GM18519 (cell line): ENCODE data around the gene PADI1.
"Not testable (repeated sequence)": the region's sequence is repeated elsewhere in the genome, so short reads cannot be mapped to it uniquely, and the experiment has no call there.

Experiments
- ATAC-seq: cut with Tn5 transposase; IDR thresholded peaks from one replicate; pipeline ENCODE4 v1.9.1; 2021; ENCODE audit warnings: mild to moderate bottlenecking, moderate library complexity; ENCODE audit not compliant: unreplicated experiment, low FRiP score

PADI1 gene

DNA sequence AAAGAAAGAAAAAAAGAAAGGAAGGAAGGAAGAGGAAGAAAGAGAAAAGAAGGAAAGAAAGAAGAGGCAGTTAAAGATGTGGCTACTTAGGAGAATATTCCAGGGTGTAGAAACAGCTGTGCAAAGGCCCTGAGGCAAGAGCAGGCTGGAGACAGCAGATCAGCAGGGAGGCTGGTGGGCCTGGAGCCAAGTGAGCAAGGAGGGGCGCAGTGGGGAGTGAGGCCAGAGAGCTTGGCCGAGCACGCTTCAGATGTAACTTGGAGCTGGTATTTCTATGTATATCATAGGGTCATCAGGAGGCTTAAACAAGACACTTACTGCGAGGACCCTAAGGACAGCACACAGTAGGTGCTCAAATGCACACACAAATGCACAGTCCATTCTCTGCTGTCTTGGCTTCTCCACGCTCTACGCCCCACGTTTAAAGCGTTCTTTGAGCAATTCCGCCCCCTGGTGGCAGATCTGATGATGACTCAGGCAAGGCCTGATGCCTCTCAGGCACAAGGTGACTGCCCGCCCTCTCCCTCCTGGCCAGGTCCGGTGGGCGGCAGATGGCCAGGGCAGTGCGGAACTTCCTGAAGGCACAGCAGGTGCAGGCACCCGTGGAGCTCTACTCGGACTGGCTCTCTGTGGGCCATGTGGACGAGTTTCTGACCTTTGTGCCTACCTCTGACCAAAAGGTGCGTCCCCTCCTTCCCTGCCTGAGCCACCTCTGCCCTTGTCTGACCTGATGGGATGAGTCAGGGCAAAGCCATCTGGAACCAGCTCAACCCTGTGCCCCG is 32.0 kb downstream of the PADI1 start:
- ATAC-seq: no peak

DNA sequence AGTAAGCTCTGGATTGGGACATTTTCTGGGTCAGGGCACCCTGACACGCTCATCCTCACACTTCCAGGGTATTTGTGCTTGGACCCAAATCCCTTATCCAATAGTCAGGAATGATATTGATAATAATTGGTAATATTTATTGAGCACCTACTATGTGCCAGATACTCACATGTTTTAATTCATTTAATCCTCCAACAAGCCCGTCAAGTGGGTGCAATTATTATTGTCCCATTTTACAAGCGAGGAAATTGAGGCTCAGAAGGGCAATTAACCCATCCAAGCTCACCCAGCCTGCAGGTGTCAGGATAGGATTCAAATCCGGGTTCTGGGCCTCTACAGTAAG is 32.6 kb downstream of the PADI1 start:
- ATAC-seq: no peak

DNA sequence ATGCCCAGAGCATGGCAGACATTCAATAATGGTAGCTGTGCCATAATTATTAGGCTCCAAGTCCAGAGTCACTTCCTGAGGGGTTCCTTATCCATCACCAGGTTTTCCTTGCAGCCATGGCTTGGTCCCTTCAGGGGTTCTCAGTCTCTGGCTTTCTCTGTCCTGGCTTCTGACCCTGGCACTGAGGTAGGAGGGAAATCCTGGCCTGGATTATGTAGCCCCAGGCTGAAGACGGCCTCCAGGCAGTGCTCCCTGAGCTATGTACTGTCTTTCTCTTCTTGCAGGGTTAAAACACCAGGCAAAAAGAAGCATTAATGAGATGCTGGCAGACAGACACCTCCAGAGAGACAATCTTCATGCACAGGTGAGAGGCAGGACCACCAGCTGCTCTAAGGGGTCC is 34.5 kb downstream of the PADI1 start:
- no peak for ATAC-seq

DNA sequence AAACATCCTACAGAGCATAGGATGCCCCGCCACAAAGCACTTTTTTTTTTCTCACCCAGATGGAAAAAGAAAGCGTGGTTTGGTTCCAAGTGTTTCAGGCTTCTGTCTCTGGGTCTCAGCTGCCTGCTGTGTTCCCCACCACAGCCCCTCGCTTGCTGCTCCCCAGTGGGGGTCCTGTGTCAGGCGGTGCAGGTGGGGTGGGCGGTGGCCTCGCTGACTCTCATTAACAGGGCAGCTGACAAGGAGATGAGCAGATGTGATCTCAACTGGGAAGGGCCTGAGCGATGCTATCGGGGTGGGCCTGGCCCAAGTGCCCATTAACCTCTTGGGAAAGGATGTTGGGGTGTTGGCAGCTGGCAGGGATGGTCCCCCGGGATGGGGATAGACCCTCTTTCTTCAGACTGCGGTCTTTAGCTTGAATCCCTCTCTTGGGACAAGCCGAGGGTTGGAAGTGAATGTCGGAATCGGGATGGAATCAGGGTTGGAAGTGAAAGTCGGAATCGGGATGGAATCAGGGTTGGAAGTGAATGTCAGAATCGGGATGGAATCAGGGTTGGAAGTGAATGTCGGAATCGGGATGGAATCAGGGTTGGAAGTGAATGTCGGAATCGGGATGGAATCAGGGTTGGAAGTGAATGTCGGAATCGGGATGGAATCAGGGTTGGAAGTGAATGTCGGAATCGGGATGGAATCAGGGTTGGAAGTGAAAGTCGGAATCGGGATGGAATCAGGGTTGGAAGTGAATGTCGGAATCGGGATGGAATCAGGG is 36.3 kb downstream of the PADI1 start:
- ATAC-seq: not testable (repeated sequence)

DNA sequence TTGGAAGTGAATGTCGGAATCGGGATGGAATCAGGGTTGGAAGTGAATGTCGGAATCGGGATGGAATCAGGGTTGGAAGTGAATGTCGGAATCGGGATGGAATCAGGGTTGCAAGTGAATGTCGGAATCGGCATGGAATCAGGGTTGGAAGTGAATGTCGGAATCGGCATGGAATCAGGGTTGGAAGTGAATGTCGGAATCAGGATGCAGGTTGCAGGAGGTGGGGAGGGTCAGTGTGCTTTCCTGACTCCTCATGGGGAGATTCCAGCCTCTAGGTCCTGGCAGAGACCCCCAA is 36.8 kb downstream of the PADI1 start:
- not testable (repeated sequence) for ATAC-seq

DNA sequence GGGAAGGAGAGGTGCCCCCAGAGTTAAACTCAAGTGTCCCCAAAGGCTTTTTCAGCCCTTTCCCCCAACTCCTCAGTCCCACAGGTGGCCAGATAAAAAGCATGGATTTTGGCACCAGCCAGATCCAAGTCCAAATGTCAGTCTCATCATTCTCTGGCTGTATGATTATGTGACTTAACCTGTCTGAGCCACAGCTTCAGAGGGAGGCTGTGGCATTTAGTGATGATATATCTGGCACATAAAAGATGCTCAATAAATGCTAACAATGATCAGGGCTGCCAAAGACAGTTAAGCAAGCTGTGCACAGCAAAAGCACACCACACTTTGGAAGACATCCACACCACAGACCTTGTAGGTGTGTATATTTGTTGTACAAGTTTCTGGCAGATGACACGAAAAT is 38.3 kb downstream of the PADI1 start:
- no peak for ATAC-seq

DNA sequence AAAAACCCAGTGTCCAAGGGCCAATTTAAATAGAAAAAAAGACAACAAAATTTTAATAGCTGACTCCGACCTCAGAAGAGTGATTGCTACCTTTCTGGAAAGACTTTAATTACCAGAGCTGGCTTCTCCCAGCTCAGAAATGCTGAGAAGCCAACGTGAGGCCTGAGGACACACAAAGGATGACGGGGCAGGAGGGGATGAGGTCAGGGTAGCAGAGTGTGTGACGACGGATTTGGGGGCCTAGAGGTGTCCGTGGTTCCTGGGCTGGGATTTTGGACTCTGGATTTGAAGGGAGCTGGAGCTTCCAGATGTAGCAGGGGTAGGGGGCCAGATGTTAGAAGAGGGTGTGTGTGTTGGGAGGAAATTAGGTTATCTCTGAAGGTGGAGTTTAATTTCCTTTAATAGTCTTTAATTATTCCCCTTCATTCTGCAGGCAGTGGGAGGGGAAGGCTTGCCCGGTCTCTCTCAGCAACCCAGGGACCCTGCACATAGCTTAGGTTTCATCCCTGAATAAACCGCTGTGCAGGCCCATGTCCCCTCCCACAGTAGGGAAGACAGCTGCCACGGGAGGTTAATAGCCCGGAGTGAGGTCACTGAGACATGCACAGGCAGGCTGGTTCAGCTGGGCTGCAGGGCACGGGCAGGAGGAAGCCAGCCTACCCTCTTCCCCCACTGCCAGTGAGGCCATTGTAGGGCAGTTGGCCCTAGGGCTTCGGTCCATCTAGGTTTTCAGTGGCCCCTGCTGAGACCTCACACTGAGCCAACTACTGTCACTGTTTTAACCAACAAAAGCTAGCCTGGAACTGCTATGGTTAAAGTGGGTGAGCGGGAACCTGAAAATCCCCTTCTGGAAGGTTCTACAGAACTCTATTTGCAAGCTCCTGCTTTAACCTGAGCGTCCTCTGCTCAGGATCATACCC is 40.2 kb downstream of the PADI1 start:
- no peak for ATAC-seq

DNA sequence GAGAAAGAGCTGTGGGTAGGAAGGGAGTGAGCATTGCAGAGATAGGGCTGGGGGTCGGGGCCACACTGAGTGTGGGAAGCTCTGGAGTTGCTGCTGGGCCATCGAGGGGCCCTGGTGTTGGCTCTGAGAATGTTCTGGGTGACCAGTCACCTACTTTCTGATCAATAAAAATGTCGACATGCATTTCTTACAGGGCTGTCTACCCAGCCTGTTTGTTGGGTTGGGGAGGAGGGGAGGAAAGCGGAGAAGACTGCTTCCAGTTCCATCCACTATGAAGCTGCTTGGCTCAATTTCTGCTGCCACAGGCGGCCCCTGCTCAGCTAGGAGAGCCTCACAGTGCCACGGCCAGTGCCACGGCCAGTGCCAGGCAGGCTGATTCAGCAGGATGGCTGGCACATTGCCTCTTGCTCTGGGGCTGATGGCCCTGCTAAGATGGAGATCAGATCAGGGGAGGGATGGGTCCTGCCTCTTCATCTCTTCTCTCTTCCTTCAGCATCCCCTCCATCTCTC is 40.9 kb downstream of the PADI1 start:
- ATAC-seq: no peak

DNA sequence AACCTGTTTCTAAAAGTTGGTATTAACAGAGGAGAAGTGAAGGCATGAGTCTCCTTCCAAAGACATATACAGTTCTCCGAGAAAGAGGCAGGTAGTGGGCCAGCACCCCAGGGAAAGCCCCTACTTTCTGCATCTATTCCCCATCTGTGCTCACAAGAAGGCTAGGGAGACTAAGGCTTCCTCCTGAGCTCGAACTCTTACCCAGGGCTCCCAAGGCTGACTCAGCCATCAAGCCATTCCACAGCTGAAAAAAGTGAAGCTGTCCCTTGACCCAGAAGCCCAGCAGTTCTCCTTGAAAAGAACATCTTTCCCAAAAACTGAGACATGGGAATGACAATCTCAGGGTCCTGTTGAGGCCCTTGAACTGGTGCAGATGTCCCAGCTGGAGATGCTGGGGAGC is 42.0 kb downstream of the PADI1 start:
- ATAC-seq: no peak

DNA sequence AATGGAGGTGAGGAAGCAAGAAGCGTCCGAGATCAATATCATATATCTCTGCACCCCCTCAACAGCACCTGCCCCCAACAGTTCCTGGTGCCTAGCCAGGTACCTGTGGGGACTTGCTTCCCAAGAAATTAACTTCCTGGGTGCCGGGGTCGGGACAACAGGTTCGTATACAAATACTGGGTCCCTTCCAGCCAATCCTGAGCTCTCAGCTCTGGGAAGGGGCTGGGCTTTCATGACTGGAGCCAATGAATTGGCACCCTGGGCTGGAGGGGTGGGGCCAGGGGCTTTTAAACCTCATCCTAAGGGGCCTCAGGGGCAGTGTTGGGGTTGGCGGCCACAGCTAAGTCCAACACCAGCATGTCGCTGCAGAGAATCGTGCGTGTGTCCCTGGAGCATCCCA is 43.9 kb downstream of the PADI1 start, which contains the start of gene PADI3:
Gene PADI3, plus strand, starts transcription at position 318 of the 400 bp plus-strand sequence. Its CDS starts 40 bp downstream, at position 358.
- ATAC-seq: no peak

DNA sequence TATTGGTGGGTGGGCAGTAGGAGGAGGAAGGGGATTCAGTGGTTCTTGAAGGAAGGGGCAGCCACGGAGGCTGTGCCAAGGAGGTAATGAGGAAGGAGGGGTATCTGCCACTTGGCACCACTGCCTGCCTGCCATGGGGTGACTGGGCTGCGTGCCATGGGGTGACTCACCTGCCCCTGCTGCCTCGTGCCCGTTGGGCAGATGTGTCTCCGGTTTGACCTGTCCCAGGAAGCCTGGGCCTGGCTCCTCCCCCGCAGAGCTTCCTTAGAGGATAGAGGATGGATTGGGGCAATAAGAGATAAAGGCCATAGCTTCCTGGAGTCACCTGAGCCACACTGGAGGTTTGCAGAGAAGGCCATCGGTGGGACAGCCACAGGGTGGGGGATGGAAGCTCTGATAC is 45.7 kb downstream of the PADI1 start:
- ATAC-seq: no peak

DNA sequence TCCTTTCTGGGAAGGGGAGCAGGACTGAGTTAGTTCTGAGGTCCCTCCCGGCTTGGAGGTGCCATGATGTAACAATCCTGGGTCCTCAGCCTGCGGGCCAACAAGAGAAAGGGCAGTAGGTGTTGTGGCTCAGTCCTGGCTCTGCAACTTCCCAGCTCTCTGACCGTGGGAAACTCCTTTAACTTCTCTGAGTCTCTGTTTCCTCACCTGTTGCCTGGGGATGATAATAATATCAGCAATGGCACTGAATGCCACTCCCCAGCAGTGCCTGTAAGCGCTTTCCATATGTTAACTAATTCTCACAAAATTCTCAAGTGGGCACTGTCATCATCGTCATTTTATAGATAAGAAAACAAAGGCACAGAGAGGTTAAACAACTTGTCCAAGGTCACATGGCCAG is 46.3 kb downstream of the PADI1 start:
- ATAC-seq: no peak

DNA sequence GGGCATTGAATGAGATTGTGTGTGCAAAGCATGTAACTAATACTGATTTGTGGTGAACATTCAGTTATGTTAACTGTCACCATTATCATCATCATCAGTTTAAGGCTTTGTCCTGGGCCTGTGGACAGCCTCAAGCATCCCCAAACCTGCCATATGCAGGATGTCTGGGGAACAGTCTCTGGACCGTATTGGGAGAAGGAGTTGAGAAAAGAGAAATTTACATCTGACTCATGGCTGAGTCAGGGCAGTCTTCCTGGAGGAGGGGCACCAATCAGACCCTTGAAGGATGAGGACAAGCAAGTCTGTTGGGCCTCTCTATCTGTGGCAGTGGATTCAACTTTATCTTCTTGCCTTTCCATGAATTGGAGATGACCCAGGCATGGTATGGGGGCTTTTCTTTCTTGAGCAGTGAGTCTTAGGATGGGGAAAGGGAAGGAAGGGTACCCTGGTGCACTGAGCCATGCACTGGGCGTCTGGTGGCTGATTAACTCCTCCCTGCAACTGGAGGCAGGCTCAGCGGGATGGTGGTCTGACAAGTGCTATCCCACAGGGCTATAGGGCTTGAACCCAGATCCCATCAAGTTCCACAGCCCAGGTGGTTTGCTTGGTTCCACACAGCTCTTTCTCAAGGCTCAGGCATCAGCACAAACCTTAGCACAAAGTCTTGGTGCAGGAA is 46.9 kb downstream of the PADI1 start:
- ATAC-seq: no peak

DNA sequence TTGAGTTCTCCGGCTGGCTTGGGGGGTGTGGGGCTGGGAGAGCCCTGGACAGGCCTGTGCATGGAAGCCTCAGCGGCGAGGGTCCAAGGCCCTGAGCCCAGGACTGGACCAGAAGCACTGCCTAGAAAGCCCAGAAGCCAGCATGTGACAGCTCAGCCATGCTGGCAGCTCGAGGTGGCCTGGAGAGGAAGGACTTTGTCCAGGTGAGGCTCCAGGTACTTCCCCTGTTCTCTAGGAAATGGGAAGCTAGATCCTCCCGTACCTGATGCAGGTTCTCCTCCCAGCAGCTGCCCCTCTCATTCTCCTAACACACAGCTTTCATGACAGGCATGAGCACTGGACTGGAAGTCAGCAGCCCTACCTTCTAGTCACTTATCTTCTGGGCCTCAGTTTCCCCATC is 50.4 kb downstream of the PADI1 start:
- ATAC-seq: no peak

DNA sequence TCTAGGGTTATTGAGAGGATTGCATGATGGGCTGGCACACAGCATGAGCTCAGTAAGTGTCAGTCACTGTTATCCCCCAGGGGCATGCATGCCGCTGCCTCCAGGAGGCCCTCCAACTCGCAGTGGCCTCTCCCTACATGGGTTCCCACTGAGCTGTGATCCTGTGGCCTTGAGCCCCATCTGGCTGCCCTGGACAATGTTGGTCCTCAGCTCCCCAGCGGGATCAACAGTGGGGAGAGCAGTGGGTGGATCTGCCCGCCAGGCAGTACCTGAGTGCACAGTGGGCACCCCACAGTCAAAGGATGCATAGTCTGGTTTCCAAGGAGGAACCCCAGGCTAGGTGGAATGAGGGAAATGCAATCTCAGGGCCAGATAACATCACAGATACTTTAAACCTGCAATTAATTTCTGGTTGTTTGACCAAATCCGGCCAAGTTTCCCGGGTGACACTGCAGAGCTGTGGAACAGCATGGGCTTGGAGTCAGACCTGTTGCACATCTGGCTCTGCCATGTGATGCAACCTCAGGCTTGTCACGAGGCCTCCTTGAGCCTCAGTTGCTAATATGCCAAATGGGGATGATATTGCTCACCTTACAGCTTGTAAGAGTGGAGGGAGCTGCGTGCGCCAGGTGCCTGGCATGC is 53.3 kb downstream of the PADI1 start:
- ATAC-seq: no peak

DNA sequence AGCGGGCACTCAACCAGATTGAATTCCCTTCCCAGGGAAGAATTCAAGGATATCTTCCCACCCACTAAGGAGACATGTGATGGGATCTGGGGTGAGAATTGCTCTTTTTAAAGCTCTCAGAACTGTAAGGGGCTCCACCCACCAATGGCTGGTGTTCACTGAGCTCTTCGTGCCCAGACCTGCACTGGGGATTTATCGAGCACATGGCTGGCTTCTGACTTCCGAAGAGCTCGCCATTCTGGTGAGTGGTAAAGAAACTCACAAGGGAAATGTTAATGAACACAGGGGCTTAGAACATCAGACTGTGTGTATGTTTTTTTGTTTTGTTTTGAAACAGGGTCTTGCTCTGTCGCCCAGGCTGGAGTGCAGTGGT is 53.8 kb downstream of the PADI1 start:
- ATAC-seq: no peak

DNA sequence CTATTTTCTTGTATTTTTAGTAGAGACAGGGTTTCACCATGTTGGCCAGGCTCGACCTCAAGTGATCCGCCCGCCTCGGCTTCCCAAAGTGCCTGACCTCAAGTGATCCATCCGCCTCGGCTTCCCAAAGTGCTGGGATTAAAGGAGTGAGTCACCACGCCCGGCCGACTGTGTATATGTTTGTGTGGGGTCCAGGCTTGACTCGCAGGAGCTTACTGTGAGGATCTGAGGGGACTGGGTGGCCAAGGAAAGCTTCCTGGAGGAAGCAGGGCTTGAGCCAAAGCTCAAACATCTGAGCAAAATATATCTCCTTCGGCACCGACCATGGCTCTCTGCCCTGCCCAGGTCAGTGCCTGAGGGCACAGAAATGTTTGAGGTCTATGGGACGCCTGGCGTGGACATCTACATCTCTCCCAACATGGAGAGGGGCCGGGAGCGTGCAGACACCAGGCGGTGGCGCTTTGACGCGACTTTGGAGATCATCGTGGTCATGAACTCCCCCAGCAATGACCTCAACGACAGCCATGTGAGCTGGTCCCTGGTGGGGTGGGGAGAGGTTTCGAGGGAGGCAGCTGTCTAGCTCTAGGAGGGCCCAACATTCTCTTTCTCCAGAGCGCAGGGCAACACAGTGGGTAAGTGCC is 54.4 kb downstream of the PADI1 start:
- no peak for ATAC-seq

DNA sequence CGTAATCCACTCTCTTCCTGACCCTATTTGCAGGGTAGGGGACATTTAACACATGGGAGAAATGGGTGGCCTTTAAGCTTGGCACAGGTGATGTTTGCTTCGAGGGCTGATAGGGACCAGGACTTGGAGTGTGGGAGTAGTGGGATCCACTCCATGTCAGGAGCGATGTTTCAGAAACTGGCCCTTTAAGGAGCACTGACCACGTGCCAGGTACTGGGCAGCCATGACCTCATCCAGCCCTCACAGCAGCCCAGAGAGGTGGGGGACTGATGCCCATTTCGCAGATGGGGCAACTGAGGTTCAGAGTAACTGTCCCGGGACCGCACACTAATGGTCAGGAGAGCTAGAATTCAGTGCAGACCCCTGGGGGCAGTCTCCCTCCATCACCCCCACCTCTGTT is 55.3 kb downstream of the PADI1 start:
- ATAC-seq: no peak

DNA sequence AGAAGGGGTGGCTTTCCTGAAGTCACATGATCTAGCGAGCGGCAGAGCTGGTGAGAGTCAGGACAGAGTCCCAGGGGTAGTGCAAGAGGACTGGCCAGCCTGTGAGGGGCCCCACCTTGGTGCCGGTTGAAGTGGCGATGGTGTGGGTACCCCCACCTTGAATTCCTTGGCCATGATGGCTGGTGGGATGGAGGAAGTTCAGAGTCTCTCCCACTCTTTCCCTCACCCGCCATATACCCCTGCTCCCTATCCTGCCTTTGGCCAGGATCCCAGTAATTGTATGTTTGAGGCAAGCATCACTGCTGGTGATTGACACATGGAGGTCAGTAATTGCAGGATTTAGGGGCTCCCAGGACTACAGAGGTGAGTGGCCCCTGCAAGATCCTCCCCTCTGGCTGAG is 55.8 kb downstream of the PADI1 start:
- ATAC-seq: no peak

DNA sequence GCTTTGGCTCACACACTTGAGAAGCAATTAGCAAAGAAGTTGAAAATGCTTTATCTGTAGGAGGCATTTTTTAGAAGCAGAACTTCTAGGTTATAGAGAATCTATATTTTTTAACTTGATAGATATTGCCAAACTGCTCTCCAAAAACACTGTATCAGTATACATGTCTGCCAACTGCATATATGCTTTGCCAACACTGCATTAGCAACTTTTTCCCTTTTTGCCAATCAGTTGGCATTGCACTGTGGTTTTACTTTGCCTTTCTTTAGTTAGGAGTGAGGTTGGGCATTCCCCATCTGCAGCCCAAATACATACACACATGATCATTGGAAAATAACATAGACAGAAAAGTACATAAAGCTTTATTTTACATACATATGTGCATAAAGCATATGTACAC is 59.0 kb downstream of the PADI1 start:
- ATAC-seq: no peak
